Measurements from ENCODE around the gene ATP6V0E2.

DNA sequence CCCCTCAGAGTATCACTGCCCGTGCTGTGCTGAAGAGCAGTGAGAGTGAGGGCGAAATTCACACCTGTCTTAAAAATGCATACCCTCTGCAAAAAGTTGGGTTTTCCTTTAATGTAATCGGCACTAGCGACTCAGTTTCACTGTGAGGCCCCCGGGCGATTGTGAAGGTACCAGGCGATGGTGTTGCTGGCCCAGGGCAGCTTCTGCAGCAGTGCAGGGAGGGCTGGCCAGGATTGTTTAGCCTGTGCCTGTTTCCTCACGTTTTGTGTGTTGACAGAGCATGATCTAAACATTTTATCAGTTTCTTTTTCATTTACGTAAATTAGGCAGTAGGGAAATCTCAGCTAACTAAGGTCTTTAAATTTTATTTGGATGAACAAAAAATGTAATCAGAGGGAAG, 22.3 kb upstream of the ATP6V0E2 start:
- TF ChIP-seq, protein P1, sequence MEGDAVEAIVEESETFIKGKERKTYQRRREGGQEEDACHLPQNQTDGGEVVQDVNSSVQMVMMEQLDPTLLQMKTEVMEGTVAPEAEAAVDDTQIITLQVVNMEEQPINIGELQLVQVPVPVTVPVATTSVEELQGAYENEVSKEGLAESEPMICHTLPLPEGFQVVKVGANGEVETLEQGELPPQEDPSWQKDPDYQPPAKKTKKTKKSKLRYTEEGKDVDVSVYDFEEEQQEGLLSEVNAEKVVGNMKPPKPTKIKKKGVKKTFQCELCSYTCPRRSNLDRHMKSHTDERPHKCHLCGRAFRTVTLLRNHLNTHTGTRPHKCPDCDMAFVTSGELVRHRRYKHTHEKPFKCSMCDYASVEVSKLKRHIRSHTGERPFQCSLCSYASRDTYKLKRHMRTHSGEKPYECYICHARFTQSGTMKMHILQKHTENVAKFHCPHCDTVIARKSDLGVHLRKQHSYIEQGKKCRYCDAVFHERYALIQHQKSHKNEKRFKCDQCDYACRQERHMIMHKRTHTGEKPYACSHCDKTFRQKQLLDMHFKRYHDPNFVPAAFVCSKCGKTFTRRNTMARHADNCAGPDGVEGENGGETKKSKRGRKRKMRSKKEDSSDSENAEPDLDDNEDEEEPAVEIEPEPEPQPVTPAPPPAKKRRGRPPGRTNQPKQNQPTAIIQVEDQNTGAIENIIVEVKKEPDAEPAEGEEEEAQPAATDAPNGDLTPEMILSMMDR (IDR thresholded peaks at IDR 0.05; ENCODE audit: low read depth, low read length, poor library complexity, severe bottlenecking) = no peak
- TF ChIP-seq EZH2phosphoT487 (IDR thresholded peaks at IDR 0.05; ENCODE audit: borderline replicate concordance, low read length) = no peak

Measured in DOHH2 (cell line).